Measurements from ENCODE around the gene ETV3L.

The ETV3L gene

GRCh38 chr1:157139052-157139715 is 39.6 kb upstream of the ETV3L start:
- Histone ChIP-seq H3K4me1 (ENCODE audit: control insufficient read depth, insufficient read depth, low read length, poor library complexity, severe bottlenecking) (peaks cover 18% of the 10 kb centered on the region), H3K4me3 (ENCODE audit: extremely low read depth, insufficient read depth, low read length, poor library complexity, severe bottlenecking) (peak overlapping the region; percentile 87), H3K9me3 (ENCODE audit: control insufficient read depth, low read length) (no peaks in the 10 kb centered on the region), H3K27ac (ENCODE audit: low read depth, low read length, severe bottlenecking) (peak overlapping the region; percentile 99), H3K36me3 (ENCODE audit: control insufficient read depth, insufficient read depth, low read length) (peaks cover 23% of the 10 kb centered on the region)
- 35 to 41% methylated on average over 7 to 9 of the region's 9 CpGs for WGBS, 2 experiments (ENCODE audit: insufficient coverage in 2 of 2)

GRCh38 chr1:157138220-157139051 is 38.8 kb upstream of the ETV3L start, which contains the start of gene ETV3:
Gene ETV3, minus strand, starts transcription at chr1:157138395. Its CDS starts 2,043 bp downstream, at chr1:157136352.
- 0 to 1% methylated on average over 28 to 71 of the region's 85 CpGs for WGBS, 2 experiments (ENCODE audit: insufficient coverage in 2 of 2)
- Histone ChIP-seq H3K4me1 (ENCODE audit: control insufficient read depth, insufficient read depth, low read length, poor library complexity, severe bottlenecking) (peaks cover 18% of the 10 kb centered on the region), H3K27ac (ENCODE audit: low read depth, low read length, severe bottlenecking) (peak within 1 kb of the TSS; percentile 99), H3K36me3 (ENCODE audit: control insufficient read depth, insufficient read depth, low read length) (peaks cover 29% of the 10 kb centered on the region), H3K4me3 (ENCODE audit: extremely low read depth, insufficient read depth, low read length, poor library complexity, severe bottlenecking) (peak within 1 kb of the TSS; percentile 87), H3K9me3 (ENCODE audit: control insufficient read depth, low read length) (no peaks in the 10 kb centered on the region)

GRCh38 chr1:157137408-157138219 is 38.0 kb upstream of the ETV3L start:
- H3K4me1 ChIP-seq (ENCODE audit: control insufficient read depth, insufficient read depth, low read length, poor library complexity, severe bottlenecking) = peaks cover 18% of the 10 kb centered on the region
- H3K9me3 ChIP-seq (ENCODE audit: control insufficient read depth, low read length) = no peaks in the 10 kb centered on the region
- WGBS, 2 experiments (ENCODE audit: insufficient coverage in 2 of 2) = 0% methylated on average over 19 to 30 of the region's 36 CpGs
- peak overlapping the region; percentile 99 for H3K27ac ChIP-seq (ENCODE audit: low read depth, low read length, severe bottlenecking)
- peak overlapping the region; percentile 87 for H3K4me3 ChIP-seq (ENCODE audit: extremely low read depth, insufficient read depth, low read length, poor library complexity, severe bottlenecking)
- peaks cover 38% of the 10 kb centered on the region for H3K36me3 ChIP-seq (ENCODE audit: control insufficient read depth, insufficient read depth, low read length)

- Histone ChIP-seq H3K4me1 (ENCODE audit: control insufficient read depth, insufficient read depth, low read length, poor library complexity, severe bottlenecking) (peaks cover 18% of the 10 kb centered on the region), H3K9me3 (ENCODE audit: control insufficient read depth, low read length) (no peaks in the 10 kb centered on the region), H3K27ac (ENCODE audit: low read depth, low read length, severe bottlenecking) (peak overlapping the region; percentile 99), H3K4me3 (ENCODE audit: extremely low read depth, insufficient read depth, low read length, poor library complexity, severe bottlenecking) (peak overlapping the region; percentile 87), H3K36me3 (ENCODE audit: control insufficient read depth, insufficient read depth, low read length) (peaks cover 44% of the 10 kb centered on the region)
- WGBS, 2 experiments (ENCODE audit: insufficient coverage in 2 of 2) = 4 to 10% methylated on average over 2 to 3 of the region's 4 CpGs
These were observed 37.4 kb upstream of the ETV3L start for GRCh38 chr1:157137046-157137407.

- Histone ChIP-seq H3K9me3 (ENCODE audit: control insufficient read depth, low read length) (no peaks in the 10 kb centered on the region), H3K4me3 (ENCODE audit: extremely low read depth, insufficient read depth, low read length, poor library complexity, severe bottlenecking) (no peak overlapping the region), H3K27ac (ENCODE audit: low read depth, low read length, severe bottlenecking) (no peak overlapping the region), H3K36me3 (ENCODE audit: control insufficient read depth, insufficient read depth, low read length) (peaks cover 52% of the 10 kb centered on the region), H3K4me1 (ENCODE audit: control insufficient read depth, insufficient read depth, low read length, poor library complexity, severe bottlenecking) (peaks cover 18% of the 10 kb centered on the region)
- WGBS, 2 experiments (ENCODE audit: insufficient coverage in 2 of 2) = 66 to 80% methylated on average over 4 of the region's 4 CpGs
These were observed 36.5 kb upstream of the ETV3L start for GRCh38 chr1:157136133-157136532.

- H3K27ac ChIP-seq (ENCODE audit: low read depth, low read length, severe bottlenecking) = no peak overlapping the region
- H3K4me1 ChIP-seq (ENCODE audit: control insufficient read depth, insufficient read depth, low read length, poor library complexity, severe bottlenecking) = peaks cover 18% of the 10 kb centered on the region
- H3K36me3 ChIP-seq (ENCODE audit: control insufficient read depth, insufficient read depth, low read length) = peaks cover 57% of the 10 kb centered on the region
- H3K9me3 ChIP-seq (ENCODE audit: control insufficient read depth, low read length) = no peaks in the 10 kb centered on the region
- no peak overlapping the region for H3K4me3 ChIP-seq (ENCODE audit: extremely low read depth, insufficient read depth, low read length, poor library complexity, severe bottlenecking)
- WGBS, 2 experiments (ENCODE audit: insufficient coverage in 2 of 2) = no CpG with 5 or more reads among the region's 1 CpG
These were observed 36.0 kb upstream of the ETV3L start for GRCh38 chr1:157135646-157136045.

- Histone ChIP-seq H3K9me3 (ENCODE audit: control insufficient read depth, low read length) (no peaks in the 10 kb centered on the region), H3K36me3 (ENCODE audit: control insufficient read depth, insufficient read depth, low read length) (peaks cover 63% of the 10 kb centered on the region), H3K4me3 (ENCODE audit: extremely low read depth, insufficient read depth, low read length, poor library complexity, severe bottlenecking) (no peak overlapping the region), H3K4me1 (ENCODE audit: control insufficient read depth, insufficient read depth, low read length, poor library complexity, severe bottlenecking) (peaks cover 18% of the 10 kb centered on the region), H3K27ac (ENCODE audit: low read depth, low read length, severe bottlenecking) (no peak overlapping the region)
- WGBS, 2 experiments (ENCODE audit: insufficient coverage in 2 of 2) = 80 to 100% methylated on average over 1 to 2 of the region's 2 CpGs
These were observed 35.5 kb upstream of the ETV3L start for GRCh38 chr1:157135070-157135469.

GRCh38 chr1:157134442-157134841 is 34.8 kb upstream of the ETV3L start:
- H3K4me3 ChIP-seq (ENCODE audit: extremely low read depth, insufficient read depth, low read length, poor library complexity, severe bottlenecking) = no peak overlapping the region
- H3K9me3 ChIP-seq (ENCODE audit: control insufficient read depth, low read length) = no peaks in the 10 kb centered on the region
- WGBS, 2 experiments (ENCODE audit: insufficient coverage in 2 of 2) = 88 to 100% methylated on average over 4 of the region's 4 CpGs
- peaks cover 14% of the 10 kb centered on the region for H3K4me1 ChIP-seq (ENCODE audit: control insufficient read depth, insufficient read depth, low read length, poor library complexity, severe bottlenecking)
- H3K27ac ChIP-seq (ENCODE audit: low read depth, low read length, severe bottlenecking) = no peak overlapping the region
- H3K36me3 ChIP-seq (ENCODE audit: control insufficient read depth, insufficient read depth, low read length) = peaks cover 67% of the 10 kb centered on the region

GRCh38 chr1:157133426-157133825 is 33.8 kb upstream of the ETV3L start:
- 100% methylated on average over 1 of the region's 2 CpGs; no CpG with 5 or more reads in 1 of the 2 experiments for WGBS, 2 experiments (ENCODE audit: insufficient coverage in 2 of 2)
- Histone ChIP-seq H3K4me1 (ENCODE audit: control insufficient read depth, insufficient read depth, low read length, poor library complexity, severe bottlenecking) (peaks cover 11% of the 10 kb centered on the region), H3K9me3 (ENCODE audit: control insufficient read depth, low read length) (no peaks in the 10 kb centered on the region), H3K4me3 (ENCODE audit: extremely low read depth, insufficient read depth, low read length, poor library complexity, severe bottlenecking) (no peak overlapping the region), H3K27ac (ENCODE audit: low read depth, low read length, severe bottlenecking) (no peak overlapping the region), H3K36me3 (ENCODE audit: control insufficient read depth, insufficient read depth, low read length) (peaks cover 70% of the 10 kb centered on the region)

- H3K4me1 ChIP-seq (ENCODE audit: control insufficient read depth, insufficient read depth, low read length, poor library complexity, severe bottlenecking) = peaks cover 11% of the 10 kb centered on the region
- H3K36me3 ChIP-seq (ENCODE audit: control insufficient read depth, insufficient read depth, low read length) = peaks cover 77% of the 10 kb centered on the region
- H3K27ac ChIP-seq (ENCODE audit: low read depth, low read length, severe bottlenecking) = no peak overlapping the region
- WGBS, 2 experiments (ENCODE audit: insufficient coverage in 2 of 2) = no CpG with 5 or more reads among the region's 2 CpGs
- no peaks in the 10 kb centered on the region for H3K9me3 ChIP-seq (ENCODE audit: control insufficient read depth, low read length)
- no peak overlapping the region for H3K4me3 ChIP-seq (ENCODE audit: extremely low read depth, insufficient read depth, low read length, poor library complexity, severe bottlenecking)
These were observed 33.1 kb upstream of the ETV3L start for GRCh38 chr1:157132616-157133167.
